A673 (cell line): Measurements from ENCODE around the gene HOXA13. TPM values are rescaled to one million over a fixed set of nuclear protein-coding genes. Genes with fewer than 3 reads are reported as not detected.

Experiments used
- BruUV-seq: library from RNA; stranded (reverse); fragments of 400-500 nt; replicated peaks from 2 replicates; lab custom pipeline; 2021; lab: Mats Ljungman, UMichigan
- CTCF ChIA-PET: fragments of 300-600 bp; sonication (Branson Sonifier 250); formaldehyde crosslinking; loops from one replicate; lab custom pipeline; 2022; ENCODE audit warnings: antibody characterized with exemption; lab: Charles Lee
- POLR2A ChIA-PET: fragments of 300-600 bp; sonication (Branson Sonifier 250); formaldehyde crosslinking; loops from one replicate; lab custom pipeline; 2022; ENCODE audit warnings: antibody characterized with exemption; ENCODE audit not compliant: low non-redundant PET; lab: Charles Lee
- DNase-seq: peaks from one replicate; pipeline ENCODE4 v3.0.0-alpha.2; 2015; ENCODE audit warnings: low spot score
- H3K27ac ChIP-seq: fragments of 200-600 bp; sonication (generic); 2 replicates; pipeline ENCODE4 v1.5.1; 2016; ENCODE audit warnings: mixed run types, low read depth, mild to moderate bottlenecking, mixed read lengths, antibody characterized with exemption, low read length; ENCODE audit not compliant: poor library complexity, severe bottlenecking
- H3K27me3 ChIP-seq: fragments of 200-600 bp; sonication (generic); replicated peaks from 2 replicates; pipeline ENCODE4 v1.6.1; 2017; ENCODE audit warnings: mixed run types, low read depth, mild to moderate bottlenecking, mixed read lengths, antibody characterized with exemption, low read length; ENCODE audit not compliant: insufficient read depth, poor library complexity
- H3K36me3 ChIP-seq: fragments of 200-600 bp; sonication (generic); 2 replicates; pipeline ENCODE4 v1.6.1; 2016; ENCODE audit warnings: mixed run types, mild to moderate bottlenecking, mixed read lengths, antibody characterized with exemption, low read length; ENCODE audit not compliant: insufficient read depth, poor library complexity, severe bottlenecking
- H3K4me1 ChIP-seq: fragments of 200-600 bp; sonication (generic); 2 replicates; pipeline ENCODE4 v1.6.1; 2017; ENCODE audit warnings: mixed run types, mild to moderate bottlenecking, mixed read lengths, antibody characterized with exemption, low read length; ENCODE audit not compliant: insufficient read depth, poor library complexity, severe bottlenecking
- H3K4me3 ChIP-seq: fragments of 200-600 bp; sonication (generic); 2 replicates; pipeline ENCODE4 v1.5.1; 2016; ENCODE audit warnings: low read depth, mixed run types, mild to moderate bottlenecking, mixed read lengths, low read length; ENCODE audit not compliant: poor library complexity, severe bottlenecking
- H3K9me3 ChIP-seq: fragments of 200-600 bp; sonication (generic); 2 replicates; pipeline ENCODE4 v1.6.1; 2016; ENCODE audit warnings: mixed run types, low read depth, mild to moderate bottlenecking, mixed read lengths, antibody characterized with exemption, low read length; ENCODE audit not compliant: poor library complexity, severe bottlenecking
- CTCF ChIP-seq: fragments of 300-800, 200-600 bp; sonication (generic); conservative IDR thresholded peaks from 2 replicates; pipeline ENCODE4 v1.5.1; 2017; ENCODE audit warnings: low read depth, mild to moderate bottlenecking, antibody characterized with exemption, low read length, moderate library complexity, mixed read lengths
- EZH2 ChIP-seq: fragments of 200-600 bp; sonication (generic); IDR thresholded peaks from 2 replicates; pipeline ENCODE4 v1.6.1; 2017; ENCODE audit warnings: borderline replicate concordance, low read depth, mild to moderate bottlenecking, mixed read lengths, antibody characterized with exemption, low read length; ENCODE audit not compliant: poor library complexity, severe bottlenecking
- intact Hi-C: fragments of 100-400 bp; cut with micrococcal nuclease; formaldehyde crosslinking; loops from one replicate; pipeline ENCODE4 v1.10.0; 2022; ENCODE audit not compliant: unreplicated experiment
- total RNA-seq: library from RNA; stranded (reverse); gene quantifications from 2 replicates; pipeline ENCODE4 v1.2.3, GENCODE V29; 2021

HOXA13 gene
- total RNA-seq, 1 experiment from 2014 or later: not detected

GRCh38 chr7:27203964-27204594, 4.2 kb upstream of the HOXA13 start:
- intact Hi-C loops: loop anchor here (5.0 kb wide), 1 partner anchor 568 kb away; no protein-coding TSS in a partner anchor
- POLR2A ChIA-PET: no interaction called here
- DNase-seq: no peak
- Histone ChIP-seq H3K4me1 (no peaks in the 10 kb centered on the region), H3K27me3 (peaks cover 94% of the 10 kb centered on the region), H3K4me3 (no peak overlapping the region), H3K36me3 (no peaks in the 10 kb centered on the region), H3K27ac (no peak overlapping the region), H3K9me3 (no peaks in the 10 kb centered on the region)
- BruUV-seq: no TSS peak
- no peak for TF ChIP-seq CTCF
- no peak for TF ChIP-seq EZH2
- CTCF ChIA-PET: no interaction called here

GRCh38 chr7:27203365-27203953, 3.6 kb upstream of the HOXA13 start:
- H3K27me3 ChIP-seq: peaks cover 94% of the 10 kb centered on the region
- intact Hi-C loops: loop anchor here (5.0 kb wide), 1 partner anchor 569 kb away; no protein-coding TSS in a partner anchor
- TF ChIP-seq EZH2: no peak
- no peak for TF ChIP-seq CTCF
- H3K36me3 ChIP-seq: no peaks in the 10 kb centered on the region
- no peaks in the 10 kb centered on the region for H3K4me1 ChIP-seq
- DNase-seq: no peak
- POLR2A ChIA-PET: no interaction called here
- H3K9me3 ChIP-seq: no peaks in the 10 kb centered on the region
- CTCF ChIA-PET: no interaction called here
- H3K27ac ChIP-seq: no peak overlapping the region
- H3K4me3 ChIP-seq: no peak overlapping the region
- no TSS peak for BruUV-seq

- H3K27ac ChIP-seq: no peak overlapping the region
- no TSS peak for BruUV-seq
- TF ChIP-seq EZH2 (no peak), CTCF (no peak)
- no peaks in the 10 kb centered on the region for H3K4me1 ChIP-seq
- no peak for DNase-seq
- ChIA-PET POLR2A (no interaction called here), CTCF (no interaction called here)
- H3K27me3 ChIP-seq: peaks cover 94% of the 10 kb centered on the region
- H3K36me3 ChIP-seq: no peaks in the 10 kb centered on the region
- intact Hi-C loops: loop anchor here (5.0 kb wide), 1 partner anchor 570 kb away; no protein-coding TSS in a partner anchor
- no peaks in the 10 kb centered on the region for H3K9me3 ChIP-seq
- no peak overlapping the region for H3K4me3 ChIP-seq
Observed at GRCh38 chr7:27202862-27203134, 2.9 kb upstream of the HOXA13 start.
